DMS114 treated with DMSO at 0.1 percent for 48 hours (cell line): Measurements from ENCODE around the gene TESMIN.

Experiments used
- DNase-seq: peaks from one replicate; lab custom pipeline; 2025; ENCODE audit not compliant: unreplicated experiment; lab: John Stamatoyannopoulos, UW

The TESMIN gene

DNA sequence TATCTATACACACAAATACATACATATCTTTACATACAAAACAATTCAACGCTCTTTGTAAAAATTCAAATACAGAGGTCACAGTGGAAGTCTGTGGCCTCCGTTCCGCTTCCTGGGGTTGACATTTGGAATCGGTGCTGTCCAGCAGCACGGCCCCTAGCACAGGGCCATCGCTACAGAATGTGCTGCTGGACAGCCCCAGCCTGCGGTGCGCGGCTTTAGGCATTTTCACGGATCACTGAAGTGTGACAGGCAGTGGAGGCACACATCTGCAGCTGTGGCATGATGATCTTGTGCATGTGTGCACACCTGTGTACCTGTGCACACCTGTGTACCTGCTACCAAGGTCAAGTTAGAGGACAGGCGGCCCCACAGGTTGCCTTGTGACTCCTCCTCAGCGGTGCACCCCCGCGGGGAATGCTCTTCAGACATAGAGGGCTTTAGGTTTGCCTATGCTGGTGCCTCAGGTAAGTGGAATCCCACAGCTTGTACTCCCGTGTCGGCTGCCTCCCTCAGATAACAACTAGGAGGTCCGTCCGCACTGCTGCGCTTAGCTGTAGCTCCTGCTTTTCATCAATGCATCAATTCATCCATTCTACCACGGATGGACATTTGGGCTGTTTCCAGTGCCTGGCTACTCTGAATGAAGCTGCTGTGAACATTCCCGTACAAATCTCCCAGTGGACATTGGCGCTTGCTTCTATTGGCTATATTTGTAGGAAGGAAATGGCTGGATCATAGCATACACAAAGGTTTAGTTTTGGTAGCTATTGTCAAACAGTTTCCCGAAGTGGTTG is 37.1 kb downstream of the TESMIN start:
- no peak for DNase-seq

DNA sequence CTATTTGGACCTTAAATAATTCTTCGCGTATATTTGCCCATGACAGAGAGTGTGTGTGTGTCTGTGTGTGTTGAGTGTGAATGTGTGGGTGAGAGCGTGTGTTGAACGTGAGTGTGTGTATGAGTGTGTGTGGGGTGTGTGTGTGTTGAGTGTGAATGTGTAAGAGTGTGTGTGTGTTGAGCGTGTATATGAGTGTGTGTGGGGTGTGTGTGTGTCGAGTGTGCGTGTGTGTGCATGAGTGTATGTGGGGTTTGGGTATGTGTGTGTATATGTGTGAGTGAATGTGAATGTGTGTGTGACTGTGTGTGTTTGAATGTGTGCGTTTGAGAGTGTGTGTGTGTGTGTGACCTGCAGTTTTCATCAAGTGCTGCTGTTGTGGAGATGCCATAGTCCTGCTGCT is 40.2 kb downstream of the TESMIN start:
- DNase-seq: no peak

DNA sequence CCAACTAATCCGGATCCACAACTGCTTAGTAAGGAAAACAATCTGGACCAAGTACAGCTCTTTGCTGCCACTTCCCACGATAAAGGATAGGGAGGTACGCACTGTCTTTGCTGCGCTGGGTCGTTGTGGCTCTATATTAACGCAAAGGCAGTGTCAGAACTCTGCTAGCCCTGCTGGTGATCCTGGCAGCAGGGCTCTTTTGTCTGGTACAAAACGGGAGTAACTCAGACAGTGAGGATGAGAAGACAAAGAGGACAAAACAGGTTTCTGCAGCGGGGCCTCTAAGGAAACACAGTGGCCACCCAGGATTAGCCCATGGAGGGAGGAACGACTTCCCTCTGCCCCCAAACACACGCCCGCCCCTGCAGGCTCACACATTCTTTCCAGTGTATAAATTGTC is 40.9 kb downstream of the TESMIN start:
- DNase-seq: no peak

DNA sequence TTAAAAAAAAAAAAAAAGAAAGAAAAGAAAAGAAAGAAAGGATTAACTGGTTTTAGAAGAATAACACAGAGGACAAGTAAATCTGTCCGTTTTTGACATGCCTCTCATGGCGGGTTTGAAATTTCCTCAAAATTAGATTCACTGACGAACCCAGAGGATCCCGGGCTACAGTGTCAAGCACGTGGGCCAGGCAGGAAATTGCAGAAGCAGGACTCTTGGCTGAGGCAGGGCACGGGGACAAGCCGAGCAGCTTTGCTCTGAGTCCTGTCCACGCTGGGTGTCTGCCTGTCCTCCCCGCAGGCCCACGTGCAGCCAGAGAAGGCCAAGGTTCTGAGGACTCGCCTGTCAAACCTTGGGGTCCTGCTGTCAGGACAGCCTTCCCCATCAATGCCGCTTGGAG is 42.3 kb downstream of the TESMIN start:
- no peak for DNase-seq

DNA sequence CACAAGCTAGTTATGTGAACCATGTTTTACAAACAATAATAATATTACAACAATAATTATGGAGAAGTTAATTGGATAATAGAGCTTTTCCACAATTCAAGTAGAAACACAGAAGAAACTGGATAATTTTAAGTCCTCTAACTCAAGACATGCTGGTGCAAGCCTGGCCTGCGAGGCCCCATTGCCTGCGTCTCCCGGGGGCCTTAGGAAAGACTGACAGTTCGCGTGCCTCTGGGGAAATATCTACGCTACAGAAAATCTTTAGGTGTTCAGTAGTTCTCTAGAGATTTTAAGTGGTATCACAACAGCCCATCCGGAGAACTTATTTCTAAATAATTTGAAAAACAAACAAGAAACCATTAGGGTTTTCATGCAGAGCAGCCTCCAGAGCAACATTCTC is 43.8 kb downstream of the TESMIN start:
- no peak for DNase-seq

DNA sequence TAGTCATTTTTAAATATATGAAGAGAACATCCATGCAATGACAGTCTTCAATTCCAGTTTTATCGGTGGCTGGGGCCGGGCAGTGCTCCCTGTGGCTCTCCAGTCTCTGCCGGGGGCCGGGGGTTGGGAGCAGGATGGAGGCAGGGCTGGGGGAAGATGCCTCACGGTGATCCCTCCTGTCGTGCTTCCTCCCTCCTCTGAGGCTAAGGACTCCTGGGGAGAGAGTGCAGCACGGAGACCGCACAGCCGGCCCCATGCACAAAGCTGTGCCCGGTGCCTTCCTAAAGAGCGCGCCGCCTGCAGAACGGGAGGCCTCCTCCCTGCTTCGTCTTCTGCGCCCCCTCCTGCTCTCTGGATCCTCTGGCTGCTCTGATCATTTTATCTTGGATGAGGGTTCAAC is 46.4 kb downstream of the TESMIN start:
- no peak for DNase-seq

DNA sequence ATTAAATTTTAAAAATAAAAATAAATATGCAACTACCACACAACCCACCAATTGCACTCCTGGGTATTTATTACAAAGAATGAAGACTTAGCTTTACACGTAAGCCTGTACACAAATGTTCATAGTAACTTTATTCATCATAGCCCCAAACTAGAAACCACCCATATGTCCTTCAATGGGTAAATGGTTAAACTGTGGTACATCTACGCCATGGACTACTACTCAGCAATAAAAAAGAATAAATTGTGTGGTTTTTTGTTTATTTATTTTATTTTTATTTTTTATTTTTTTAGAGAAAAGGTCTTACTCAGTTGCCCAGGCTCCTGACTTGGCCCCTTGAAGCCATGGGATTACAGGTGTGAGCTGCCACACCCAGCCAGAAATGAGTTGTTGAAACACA is 52.3 kb downstream of the TESMIN start:
- DNase-seq: no peak

DNA sequence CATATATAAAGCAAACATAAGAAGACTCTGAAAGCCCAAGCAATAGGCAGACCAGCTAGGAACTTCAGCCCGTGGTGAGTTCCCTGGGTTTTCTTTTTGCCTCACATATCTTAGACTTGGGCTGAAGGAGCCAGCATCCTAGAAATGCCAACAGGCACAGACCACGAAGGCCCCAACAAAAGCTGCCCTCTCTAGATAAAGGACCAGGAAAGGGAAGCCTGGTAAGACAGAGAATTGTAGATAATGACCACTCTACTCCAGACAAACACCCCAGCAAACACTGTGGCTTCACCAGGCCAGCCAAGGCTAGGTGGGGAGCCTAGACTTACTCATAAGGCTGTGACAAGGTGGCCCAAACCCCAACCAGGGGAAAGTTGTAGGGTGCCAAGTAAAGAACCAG is 55.8 kb downstream of the TESMIN start:
- DNase-seq: no peak

DNA sequence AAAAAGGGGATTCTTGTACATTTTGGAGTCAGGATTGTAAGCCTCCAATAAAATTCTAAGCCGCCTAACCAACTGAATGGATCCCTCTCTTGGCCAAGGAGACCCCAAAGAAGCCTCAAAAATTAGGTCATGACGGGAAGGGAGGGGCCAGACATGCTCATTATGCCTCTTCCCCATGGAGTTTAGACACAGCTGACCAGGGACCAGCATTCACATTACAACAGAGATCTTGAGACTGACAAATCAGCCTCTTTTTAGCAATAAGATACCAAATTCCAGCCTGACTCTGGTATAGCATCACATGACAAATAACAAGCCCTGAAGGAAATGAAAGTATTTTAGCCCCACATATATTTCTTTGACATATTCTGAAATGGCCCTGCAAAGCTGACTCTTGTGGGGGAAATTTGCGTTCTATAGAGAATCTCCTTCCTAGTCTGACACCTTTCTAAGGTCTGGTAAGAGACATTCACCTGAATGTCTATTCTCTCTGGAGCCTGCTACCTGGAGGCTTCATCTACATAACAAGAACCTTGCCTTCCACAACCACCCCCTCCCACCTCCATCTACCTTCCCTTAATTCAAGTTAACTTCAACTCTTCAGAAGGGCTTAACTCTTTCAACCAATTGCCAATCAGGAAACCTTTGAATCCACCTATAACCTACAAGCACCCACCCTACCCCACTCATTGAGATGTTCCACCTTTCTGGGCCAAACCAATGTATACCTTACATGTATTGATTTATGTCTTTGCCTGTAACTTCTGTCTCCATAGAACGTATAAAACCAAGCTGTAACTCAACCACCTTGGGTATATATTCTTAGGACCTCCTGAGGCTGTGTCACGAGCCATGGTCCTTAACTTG is 56.7 kb downstream of the TESMIN start:
- DNase-seq: no peak

DNA sequence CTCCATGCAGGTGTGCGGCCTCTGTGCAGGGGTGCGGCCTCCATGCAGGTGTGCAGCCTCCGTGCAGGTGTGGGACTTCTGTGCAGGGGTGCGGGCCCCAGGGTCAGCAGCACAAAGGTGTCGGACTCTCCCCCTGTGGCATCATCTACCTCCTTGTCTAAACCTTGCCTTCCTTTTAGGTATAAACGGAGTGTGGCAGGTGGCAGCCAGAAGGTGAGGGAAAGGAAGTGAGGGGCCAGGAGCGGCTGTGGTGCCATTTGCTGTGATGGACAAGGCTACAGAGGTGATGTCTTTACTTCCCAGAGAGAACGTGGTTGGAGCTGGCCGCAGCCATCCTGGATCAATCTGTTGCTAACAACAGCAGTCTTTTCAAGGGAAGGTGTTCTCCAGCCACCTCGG is 57.8 kb downstream of the TESMIN start:
- DNase-seq: no peak

DNA sequence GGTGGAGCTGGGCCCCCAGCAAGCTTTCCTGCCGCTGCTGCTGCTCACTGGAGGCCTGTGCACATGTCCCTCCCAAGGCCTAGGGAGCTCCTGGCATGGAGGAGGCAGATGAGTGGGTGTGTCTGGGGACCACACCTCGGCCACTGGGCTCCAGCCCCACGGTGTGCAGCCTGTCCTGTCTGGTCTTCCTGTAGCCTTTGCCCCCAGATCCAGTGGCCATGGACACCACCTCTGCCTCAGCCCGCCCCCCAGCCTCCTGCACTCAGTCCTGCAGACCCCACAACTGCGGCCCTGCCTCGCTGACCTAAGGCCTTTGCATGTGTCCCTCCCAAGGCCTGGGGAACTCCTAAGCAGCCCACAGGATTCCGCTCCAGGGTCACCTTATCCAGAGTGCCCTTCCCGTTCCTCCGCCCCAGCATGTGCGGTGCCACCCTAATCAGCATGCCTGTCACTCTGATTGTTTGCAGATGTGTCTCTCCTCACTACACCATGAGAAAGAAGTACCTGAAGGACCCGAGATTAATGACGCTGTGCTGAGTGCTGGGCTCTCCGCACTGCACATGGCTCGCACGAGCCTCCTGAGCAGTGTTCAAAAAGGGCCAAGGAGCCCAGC is 58.3 kb downstream of the TESMIN start:
- DNase-seq: no peak

DNA sequence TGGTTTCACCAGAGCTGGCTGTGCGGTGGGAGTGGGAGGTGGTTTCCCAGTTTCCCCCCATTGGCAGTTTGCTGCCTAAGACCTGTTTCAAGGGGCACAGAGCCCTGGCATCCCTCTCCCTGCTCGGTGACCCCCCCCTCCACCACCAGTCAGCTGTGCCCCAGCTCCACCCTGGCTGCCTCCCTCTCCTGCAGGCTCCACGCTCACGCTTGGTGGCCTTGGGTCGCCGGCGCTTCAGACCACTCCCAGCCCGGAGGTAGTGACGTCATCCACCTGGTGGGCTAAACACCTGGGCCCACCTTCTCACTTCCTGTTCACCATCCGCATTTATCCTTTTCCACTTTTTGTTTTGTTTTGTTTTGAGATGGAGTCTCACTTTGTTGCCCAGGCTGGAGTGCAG is 59.2 kb downstream of the TESMIN start:
- no peak for DNase-seq

DNA sequence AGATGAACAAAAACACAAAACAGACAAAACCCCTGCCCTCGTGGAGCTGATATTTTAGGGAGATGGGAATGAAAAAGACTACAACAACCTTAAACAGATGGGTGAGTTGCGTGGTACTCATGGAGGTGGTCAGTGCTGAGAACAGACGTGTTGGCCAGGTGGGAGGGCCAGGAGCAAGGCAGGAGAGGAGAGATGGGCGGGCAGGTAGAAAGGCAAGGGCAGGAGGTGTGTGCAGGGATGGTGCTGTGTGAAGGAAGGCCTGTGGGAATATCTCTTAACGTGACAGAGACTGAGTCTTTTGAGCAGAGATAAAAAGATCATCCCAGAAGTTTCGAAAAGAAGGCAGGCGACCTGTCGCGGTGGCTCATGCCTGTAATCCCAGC is 59.9 kb downstream of the TESMIN start:
- no peak for DNase-seq

DNA sequence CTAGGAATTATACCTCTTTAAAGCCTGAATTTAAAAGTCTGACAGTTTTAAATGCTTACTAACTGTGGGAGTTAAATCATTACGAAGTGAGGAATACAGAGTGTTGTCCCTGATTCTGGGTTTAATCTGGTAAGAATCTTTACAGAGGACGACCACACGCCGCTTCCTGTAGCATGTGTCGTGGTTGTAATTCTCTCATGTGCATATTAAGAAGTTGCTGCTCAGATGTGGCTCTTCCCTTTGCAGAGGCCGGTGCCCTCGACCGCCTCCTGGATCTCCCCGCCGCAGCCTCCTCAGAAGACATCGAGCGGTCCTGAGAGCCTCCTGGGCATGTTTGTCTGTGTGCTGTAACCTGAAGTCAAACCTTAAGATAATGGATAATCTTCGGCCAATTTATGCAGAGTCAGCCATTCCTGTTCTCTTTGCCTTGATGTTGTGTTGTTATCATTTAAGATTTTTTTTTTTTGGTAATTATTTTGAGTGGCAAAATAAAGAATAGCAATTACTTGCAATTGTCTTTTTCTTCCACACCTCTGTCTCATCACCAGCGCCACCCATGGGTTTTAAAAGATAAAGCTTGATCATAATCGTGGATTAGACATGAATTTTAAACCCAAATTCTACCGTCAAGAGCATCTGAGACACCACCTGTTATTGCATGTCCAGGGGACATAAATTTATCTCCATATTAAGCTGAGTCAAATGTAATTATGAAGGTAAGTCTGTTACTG is 60.5 kb downstream of the TESMIN start:
- no peak for DNase-seq

DNA sequence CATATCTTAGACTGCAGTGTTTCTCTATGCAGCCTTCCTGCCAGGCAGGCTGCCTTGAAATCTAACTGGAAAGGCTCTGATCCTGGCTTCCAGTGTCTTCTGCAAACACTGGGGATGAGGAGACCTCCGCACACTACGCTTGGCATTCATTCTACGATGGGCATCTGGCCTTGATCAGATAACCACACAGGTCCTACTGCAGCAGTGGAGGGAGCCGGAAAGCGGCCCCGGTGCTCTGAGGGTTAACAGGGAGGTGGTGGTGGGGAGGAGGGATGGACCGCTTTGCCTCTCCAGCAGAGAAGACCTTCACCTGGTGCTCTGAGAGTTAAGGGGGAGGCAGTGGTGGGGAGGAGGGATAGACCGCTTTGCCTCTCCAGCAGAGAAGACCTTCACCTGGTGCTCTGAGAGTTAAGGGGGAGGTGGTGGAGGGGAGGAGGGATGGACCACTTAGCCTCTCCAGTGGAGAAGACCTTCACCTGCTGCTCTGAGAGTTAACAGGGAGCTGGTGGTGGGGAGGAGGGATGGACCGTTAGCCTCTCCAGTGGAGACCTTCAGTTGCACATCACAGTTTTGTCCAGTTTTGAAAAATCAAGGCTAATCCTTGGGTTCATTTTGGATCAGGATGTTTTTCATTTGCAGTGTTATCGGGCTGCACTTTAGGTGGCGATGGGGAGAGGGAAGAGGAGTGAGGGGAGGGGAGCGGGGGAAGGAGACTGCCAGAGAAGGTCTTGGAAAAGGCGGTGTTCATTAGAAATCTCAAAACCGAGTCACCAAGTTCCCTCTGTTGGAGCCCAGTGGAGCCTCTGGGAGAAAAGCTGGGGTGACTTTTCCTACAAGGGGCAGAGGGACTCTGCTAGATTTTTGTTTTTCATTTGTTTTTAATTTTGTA is 61.3 kb downstream of the TESMIN start:
- DNase-seq: no peak

DNA sequence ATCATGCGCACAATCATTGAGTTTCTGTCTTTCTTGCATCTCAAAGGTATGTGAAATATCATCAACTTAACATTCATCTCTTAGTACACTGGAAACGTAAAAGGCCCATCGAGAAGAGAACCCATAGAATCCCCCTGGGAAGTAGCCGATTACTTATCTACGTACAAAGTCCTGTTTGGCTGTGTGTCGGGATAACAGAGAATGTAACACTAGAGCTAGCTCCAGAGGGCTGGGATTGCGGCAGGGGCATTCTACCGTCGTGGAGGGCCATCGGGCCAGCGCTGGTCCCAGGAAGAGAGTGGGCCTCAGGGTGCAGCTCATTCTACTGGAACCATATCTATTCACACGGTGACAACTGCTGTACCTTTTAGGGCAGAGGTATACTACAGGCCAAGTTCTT is 62.4 kb downstream of the TESMIN start:
- no peak for DNase-seq

DNA sequence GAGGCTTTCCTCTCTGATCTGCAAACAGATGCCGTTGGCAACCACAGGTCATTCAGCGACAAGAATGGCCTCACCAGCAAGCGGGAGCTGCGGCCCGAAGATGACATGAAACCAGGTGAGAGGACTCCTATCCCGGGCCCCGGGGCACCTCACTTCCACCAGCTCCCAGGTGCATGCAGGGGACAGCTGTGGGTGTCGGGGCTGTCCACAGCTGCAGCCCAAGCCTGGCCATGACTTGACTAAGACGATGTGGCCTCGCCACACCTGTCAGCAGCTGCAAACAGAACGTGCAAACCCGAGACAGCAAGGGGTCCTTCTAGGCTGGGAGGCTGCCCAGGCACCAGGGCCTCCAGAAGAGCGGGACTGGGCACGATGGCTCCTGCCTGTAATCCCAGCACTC is 63.3 kb downstream of the TESMIN start:
- no peak for DNase-seq

DNA sequence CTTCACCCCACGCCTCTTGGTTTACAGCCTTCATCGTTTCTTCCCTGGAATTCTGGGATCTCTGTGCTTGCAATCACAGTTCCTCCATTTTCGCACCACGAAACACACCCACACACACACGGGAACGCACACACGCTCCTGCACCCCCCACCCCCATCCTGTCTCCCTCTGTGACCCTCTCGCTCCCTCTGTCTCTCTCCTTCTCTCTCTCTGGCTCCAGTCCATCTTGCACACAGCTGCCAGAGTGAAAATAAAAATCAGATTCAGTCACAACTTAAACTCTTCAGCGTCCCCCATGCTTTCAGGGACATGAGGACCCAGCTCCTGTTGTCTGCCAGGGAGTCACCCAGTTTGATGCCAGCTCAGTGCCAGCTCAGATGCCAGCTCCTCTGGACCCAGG is 64.0 kb downstream of the TESMIN start:
- no peak for DNase-seq

DNA sequence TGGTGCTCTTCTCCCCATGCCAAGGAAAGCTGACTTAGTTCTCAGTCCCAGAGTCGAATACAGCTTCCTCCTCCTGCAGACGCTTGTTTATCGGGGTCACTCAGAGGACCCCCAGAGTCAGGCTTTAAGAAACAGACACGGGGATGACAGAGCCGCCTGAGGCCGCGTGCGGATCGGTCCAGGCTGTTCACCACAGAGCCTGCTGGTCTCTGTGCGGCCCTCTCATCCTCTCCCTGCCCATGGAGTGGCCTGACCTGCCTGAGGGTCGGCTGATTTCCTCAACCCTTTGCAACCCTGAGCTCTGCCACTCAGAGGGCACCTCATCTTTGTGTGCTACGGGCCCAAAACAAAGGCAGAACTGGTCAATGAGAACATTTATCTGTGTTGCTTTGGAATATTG is 64.8 kb downstream of the TESMIN start:
- DNase-seq: no peak

DNA sequence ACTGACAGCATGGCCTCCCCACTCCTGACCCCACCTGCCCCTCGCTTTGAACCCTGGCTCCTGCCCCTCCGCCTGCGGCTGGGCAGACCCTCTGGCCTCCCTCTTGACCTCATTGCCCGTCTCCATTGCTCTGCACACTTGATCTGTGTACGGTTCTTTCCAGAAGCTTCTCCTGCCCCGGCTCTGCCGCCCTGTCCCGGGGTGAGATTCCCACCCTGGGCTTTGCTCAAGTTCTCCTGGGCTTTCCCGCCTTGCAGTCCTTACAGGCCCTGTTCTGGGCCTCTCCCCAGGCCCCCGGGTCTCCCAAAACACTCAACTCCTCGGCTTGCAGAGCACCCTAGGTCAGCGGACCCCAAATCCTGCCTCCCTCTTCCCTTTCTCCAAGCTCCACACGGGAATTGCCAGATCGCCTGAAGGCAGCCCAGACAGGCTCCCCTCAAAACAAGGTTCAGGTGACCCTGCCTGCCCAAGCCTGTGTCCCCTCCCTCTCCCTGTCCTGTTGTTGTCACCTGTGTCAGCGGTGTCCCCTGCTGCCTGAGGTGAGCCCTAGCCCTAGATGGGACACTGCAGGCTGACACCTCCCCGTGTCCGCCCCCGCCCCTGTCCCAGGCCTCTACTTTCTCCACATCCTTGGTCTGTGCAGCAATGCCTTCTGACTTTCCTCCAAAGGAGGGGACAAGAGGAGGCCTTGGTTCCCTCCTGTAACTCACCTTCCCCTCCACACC is 65.5 kb downstream of the TESMIN start:
- no peak for DNase-seq
